MM.1S (cell line): ENCODE data around the gene SFMBT1.

ENCODE experiments used
- DNase-seq: peaks from one replicate; pipeline ENCODE4 v3.0.0-alpha.2; 2015
- H2AFZ ChIP-seq: fragments of 300-600 bp; sonication (generic); 2 replicates; pipeline ENCODE4 v1.6.0; 2016; ENCODE audit warnings: antibody characterized with exemption, low read length
- H3F3A ChIP-seq: fragments of 300-600 bp; sonication (generic); 2 replicates; pipeline ENCODE4 v1.6.1; 2016; ENCODE audit warnings: mild to moderate bottlenecking, antibody characterized with exemption, low read length, moderate library complexity, mixed read lengths; ENCODE audit not compliant: insufficient read depth
- H3K27ac ChIP-seq: fragments of 300-600 bp; sonication (generic); 2 replicates; pipeline ENCODE4 v1.5.1; 2016; ENCODE audit warnings: mild to moderate bottlenecking, low read length
- H3K27me3 ChIP-seq: fragments of 300-600 bp; sonication (generic); replicated peaks from 2 replicates; pipeline ENCODE4 v1.6.0; 2016; ENCODE audit warnings: low read length; ENCODE audit not compliant: insufficient read depth
- H3K36me3 ChIP-seq: fragments of 300-600 bp; sonication (generic); replicated peaks from 2 replicates; pipeline ENCODE4 v1.6.1; 2016; ENCODE audit warnings: mild to moderate bottlenecking, low read length, mixed read lengths; ENCODE audit not compliant: insufficient read depth
- H3K4me1 ChIP-seq: fragments of 300-600 bp; sonication (generic); 2 replicates; pipeline ENCODE4 v1.6.1; 2016; ENCODE audit warnings: low read length, mixed read lengths
- H3K4me2 ChIP-seq: fragments of 300-600 bp; sonication (generic); 2 replicates; pipeline ENCODE4 v1.6.0; 2016; ENCODE audit warnings: low read depth, low read length
- H3K4me3 ChIP-seq: fragments of 300-600 bp; sonication (generic); 2 replicates; pipeline ENCODE4 v1.5.1; 2016; ENCODE audit warnings: low read length, mixed read lengths
- H3K79me2 ChIP-seq: fragments of 300-600 bp; sonication (generic); 2 replicates; pipeline ENCODE4 v1.6.1; 2016; ENCODE audit warnings: mixed run types, low read length, mixed read lengths
- H3K9ac ChIP-seq: fragments of 300-600 bp; sonication (generic); 2 replicates; pipeline ENCODE4 v1.6.1; 2016; ENCODE audit warnings: low read length, mixed read lengths
- H3K9me2 ChIP-seq: fragments of 300-600 bp; sonication (generic); replicated peaks from 2 replicates; pipeline ENCODE4 v1.6.1; 2016; ENCODE audit warnings: mild to moderate bottlenecking, low read length, mixed read lengths; ENCODE audit not compliant: insufficient read depth
- H3K9me3 ChIP-seq: fragments of 300-600 bp; sonication (generic); replicated peaks from 2 replicates; pipeline ENCODE4 v1.6.1; 2016; ENCODE audit warnings: mild to moderate bottlenecking, low read length, mixed read lengths; ENCODE audit not compliant: insufficient read depth
- H4K20me1 ChIP-seq: fragments of 300-600 bp; sonication (generic); 2 replicates; pipeline ENCODE4 v1.6.1; 2016; ENCODE audit warnings: mild to moderate bottlenecking, low read length, moderate library complexity, mixed read lengths; ENCODE audit not compliant: insufficient read depth
- EZH2 ChIP-seq: fragments of 300-600 bp; sonication (generic); optimal IDR thresholded peaks from 2 replicates; pipeline ENCODE3; 2017; ENCODE audit warnings: low read depth, mild to moderate bottlenecking, antibody characterized with exemption, low read length, mixed read lengths
- EZH2phosphoT487 ChIP-seq: fragments of 300-600 bp; sonication (generic); IDR thresholded peaks from 2 replicates; pipeline ENCODE4 v1.6.1; 2018; ENCODE audit warnings: antibody characterized with exemption, low read length
- TF ChIP-seq, protein P1 (sequence below): fragments of 300-600 bp; sonication (generic); IDR thresholded peaks from 2 replicates; pipeline ENCODE4 v1.5.1; 2016; ENCODE audit warnings: antibody characterized with exemption, low read length, mixed read lengths

The SFMBT1 gene

DNA sequence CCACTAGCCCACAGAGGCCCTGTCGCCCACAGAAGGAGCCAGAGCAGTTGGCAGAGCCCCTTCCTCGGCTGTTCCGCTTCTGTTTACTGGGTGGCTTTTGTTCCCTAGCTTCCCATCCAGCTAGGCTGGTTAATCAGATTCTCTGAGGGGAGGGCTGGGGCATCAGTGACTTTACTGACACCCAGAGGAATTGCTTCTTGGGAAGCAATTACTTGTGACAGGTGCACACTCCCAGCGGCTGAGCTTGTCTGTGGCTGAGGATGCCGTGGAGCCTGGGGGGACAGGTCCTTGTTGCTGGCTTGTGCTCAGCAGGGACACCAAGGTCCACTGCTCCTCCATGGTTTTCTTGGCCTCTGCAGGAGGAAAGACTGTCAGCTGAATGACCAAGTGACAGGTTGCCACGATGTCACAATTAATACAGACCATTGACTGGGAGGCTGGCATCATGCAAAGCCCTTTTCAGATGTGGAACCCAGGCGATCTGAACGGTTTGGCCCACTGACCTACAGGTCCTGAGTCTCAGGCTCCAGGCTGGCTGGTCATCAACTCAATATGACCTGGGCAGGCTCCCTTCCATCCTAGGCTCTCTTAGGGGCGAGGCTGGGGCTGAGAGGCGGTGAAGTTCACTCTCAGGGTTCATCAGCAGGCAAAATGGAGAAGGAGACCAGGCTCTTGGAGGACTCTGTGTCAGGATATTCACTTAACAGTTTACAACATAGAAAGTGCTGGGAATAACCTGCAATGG, 31.8 kb upstream of the SFMBT1 start:
- no peaks in the 10 kb centered on the region for H3K27me3 ChIP-seq
- no peak overlapping the region for H3K4me3 ChIP-seq
- no peaks in the 10 kb centered on the region for H3F3A ChIP-seq
- H3K27ac ChIP-seq, result no peak overlapping the region
- no peak for DNase-seq
- no peak overlapping the region for H3K4me2 ChIP-seq
- no peaks in the 10 kb centered on the region for H3K9me2 ChIP-seq
- H3K4me1 ChIP-seq, result no peaks in the 10 kb centered on the region
- no peaks in the 10 kb centered on the region for H4K20me1 ChIP-seq
- no peak overlapping the region for H2AFZ ChIP-seq
- no peaks in the 10 kb centered on the region for H3K36me3 ChIP-seq
- H3K9ac ChIP-seq, result no peak overlapping the region
- H3K9me3 ChIP-seq, result no peaks in the 10 kb centered on the region
- H3K79me2 ChIP-seq, result no peaks in the 10 kb centered on the region
- TF ChIP-seq EZH2phosphoT487 (no peak), EZH2 (no peak)
- TF ChIP-seq, protein P1, sequence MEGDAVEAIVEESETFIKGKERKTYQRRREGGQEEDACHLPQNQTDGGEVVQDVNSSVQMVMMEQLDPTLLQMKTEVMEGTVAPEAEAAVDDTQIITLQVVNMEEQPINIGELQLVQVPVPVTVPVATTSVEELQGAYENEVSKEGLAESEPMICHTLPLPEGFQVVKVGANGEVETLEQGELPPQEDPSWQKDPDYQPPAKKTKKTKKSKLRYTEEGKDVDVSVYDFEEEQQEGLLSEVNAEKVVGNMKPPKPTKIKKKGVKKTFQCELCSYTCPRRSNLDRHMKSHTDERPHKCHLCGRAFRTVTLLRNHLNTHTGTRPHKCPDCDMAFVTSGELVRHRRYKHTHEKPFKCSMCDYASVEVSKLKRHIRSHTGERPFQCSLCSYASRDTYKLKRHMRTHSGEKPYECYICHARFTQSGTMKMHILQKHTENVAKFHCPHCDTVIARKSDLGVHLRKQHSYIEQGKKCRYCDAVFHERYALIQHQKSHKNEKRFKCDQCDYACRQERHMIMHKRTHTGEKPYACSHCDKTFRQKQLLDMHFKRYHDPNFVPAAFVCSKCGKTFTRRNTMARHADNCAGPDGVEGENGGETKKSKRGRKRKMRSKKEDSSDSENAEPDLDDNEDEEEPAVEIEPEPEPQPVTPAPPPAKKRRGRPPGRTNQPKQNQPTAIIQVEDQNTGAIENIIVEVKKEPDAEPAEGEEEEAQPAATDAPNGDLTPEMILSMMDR, result no peak

DNA sequence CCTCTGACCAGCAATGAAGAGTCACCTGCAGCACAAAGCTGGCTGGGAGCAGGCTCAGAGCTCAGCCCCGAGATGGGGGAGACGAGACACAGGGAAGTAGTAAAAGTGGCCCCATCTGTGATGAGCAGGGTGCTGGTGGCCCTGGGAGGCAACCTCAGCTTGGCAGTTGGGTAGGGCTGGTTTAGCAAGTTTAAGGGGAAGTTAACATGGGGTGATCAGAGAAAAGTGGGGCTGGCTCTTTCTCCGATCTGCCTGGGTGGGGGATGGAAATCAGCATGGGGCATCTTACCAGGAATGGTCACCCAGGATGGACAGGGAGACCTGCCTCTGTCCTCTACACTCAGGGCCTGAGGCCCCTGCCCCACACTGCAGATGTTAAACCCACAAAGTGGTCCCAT, 29.9 kb upstream of the SFMBT1 start:
- Histone ChIP-seq H3K9me3 (no peaks in the 10 kb centered on the region), H3K9me2 (no peaks in the 10 kb centered on the region), H3K27ac (no peak overlapping the region), H3K9ac (no peak overlapping the region), H3K27me3 (no peaks in the 10 kb centered on the region), H3K4me3 (no peak overlapping the region), H3K4me2 (no peak overlapping the region), H3K79me2 (no peaks in the 10 kb centered on the region), H3F3A (no peaks in the 10 kb centered on the region), H3K36me3 (no peaks in the 10 kb centered on the region), H2AFZ (no peak overlapping the region), H3K4me1 (peaks cover 5% of the 10 kb centered on the region; the same call in 1 of the 2 replicates), H4K20me1 (no peaks in the 10 kb centered on the region)
- no peak for DNase-seq
- TF ChIP-seq, protein P1, result no peak
- TF ChIP-seq EZH2phosphoT487, result no peak
- TF ChIP-seq EZH2, result no peak

DNA sequence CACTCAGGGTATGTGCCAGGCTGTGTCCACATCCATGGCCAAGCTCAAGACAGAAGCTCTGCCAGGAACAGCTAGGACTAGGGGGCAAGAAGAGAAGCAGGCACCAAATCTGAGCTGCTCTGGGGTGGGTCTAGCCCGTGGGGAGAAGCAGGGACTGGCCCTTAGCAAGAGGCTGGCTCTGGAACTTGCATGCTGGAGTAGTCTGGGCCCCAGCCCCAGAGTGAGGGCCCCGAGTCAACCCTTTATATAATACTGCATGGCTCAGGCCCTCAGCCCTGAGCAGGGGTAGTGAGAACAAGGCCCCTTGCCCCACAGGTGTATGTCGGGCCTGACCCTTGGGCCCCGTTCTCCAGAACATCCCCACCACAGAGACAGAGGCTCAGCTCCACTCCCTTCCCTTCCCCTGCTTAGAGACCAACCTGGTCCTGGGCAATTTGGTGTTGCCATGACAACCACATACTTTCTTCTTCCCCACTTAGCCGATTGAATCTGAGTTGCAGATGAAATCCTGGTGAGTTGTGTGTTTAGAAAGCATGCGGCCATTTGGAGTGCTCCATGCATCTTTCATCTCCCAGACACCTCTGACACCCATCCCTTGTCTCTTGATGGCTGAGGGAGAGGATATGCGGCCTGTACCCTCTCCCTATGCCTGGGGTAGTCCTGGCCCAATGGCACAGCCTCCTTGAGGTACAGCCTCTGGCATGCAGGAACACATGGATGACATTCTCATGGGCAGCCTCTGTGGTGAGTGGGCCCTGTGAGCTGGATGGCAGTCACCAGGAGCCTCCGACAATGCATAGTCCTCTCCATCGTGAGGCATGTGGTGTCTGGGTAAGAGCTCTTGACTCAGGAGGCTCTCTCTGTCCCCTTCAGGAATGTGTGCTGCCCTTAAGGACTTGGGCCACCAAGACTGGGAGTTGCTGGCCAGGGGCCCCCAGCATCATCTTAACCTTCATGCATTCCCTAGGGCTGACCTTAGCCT, 29.2 kb upstream of the SFMBT1 start:
- Histone ChIP-seq H3K4me1 (peaks cover 5% of the 10 kb centered on the region; the same call in 1 of the 2 replicates), H3K79me2 (no peaks in the 10 kb centered on the region)
- no peak for DNase-seq

More for the DNA sequence above, 29.2 kb upstream of the SFMBT1 start:
- H3K36me3 ChIP-seq, result no peaks in the 10 kb centered on the region
- no peak overlapping the region for H3K9ac ChIP-seq
- no peak overlapping the region for H3K4me3 ChIP-seq
- H3K9me3 ChIP-seq, result no peaks in the 10 kb centered on the region
- no peak overlapping the region for H3K4me2 ChIP-seq
- H3K9me2 ChIP-seq, result no peaks in the 10 kb centered on the region
- H2AFZ ChIP-seq, result no peak overlapping the region
- H3F3A ChIP-seq, result no peaks in the 10 kb centered on the region
- H3K27me3 ChIP-seq, result no peaks in the 10 kb centered on the region
- no peak overlapping the region for H3K27ac ChIP-seq
- no peaks in the 10 kb centered on the region for H4K20me1 ChIP-seq
- TF ChIP-seq, protein P1, result no peak
